OCI-LY3 (cell line): ENCODE measurements around the gene GALR2.

Experiments
- CTCF ChIP-seq: fragments of 200-600, 300-600 bp; sonication (generic); IDR thresholded peaks from 2 replicates; pipeline ENCODE4 v1.5.1; 2014; ENCODE audit warnings: antibody characterized with exemption, low read length, low read depth
- EZH2phosphoT487 ChIP-seq: fragments of 200-600 bp; shearing (Covaris generic); IDR thresholded peaks from 2 replicates; pipeline ENCODE4 v1.6.1; 2018; ENCODE audit warnings: antibody characterized with exemption, mixed run types, low read depth

DNA sequence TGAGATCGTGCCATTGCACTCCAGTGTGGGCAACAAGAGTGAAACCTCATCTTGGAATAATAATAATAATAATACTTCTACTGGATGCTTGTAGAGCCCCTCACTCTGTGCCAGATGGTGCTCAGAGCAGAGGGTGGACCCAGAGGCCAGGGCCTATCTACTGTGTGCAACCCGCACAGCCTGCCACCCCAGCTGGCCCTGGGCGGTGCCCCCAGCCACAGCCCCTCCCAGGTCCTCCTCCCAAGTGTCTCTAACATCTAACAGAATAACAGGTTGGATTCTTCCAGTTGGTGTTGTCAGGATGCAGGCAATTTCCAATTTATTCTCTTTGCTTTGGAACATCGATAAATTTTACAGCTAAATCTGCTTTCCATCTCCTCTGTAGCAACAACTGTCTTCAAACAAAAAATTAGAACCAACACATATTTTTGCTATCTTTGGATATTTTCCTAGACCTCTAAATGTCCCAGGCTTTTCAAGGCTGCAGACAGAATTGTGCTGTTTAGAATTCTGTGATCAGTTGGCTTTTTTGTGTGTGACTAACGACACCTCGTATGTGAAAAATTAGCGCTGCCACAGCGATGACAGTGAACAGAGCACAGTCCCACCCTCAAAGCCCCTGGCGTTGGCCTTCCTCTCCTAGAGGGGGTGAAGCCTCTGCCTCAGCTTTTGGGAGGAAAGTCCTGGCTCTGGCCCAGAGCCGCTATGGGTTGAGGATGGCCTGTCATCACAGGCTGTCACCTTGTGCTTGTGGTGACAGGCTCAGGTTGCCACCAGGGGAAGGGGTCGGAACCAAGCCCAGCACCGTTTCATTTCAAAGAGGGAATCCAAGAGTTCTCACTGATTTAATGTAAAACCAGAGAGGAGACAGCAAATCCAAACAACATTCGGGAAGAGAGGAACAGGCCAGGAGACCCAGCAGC is 39.9 kb upstream of the GALR2 start:
- TF ChIP-seq CTCF (no peak), EZH2phosphoT487 (no peak)
